RWPE1 (cell line): Measurements from ENCODE around the gene HDLBP.

Experiments used
- CTCF ChIA-PET: fragments of 350-600 bp; sonication (Branson Sonifier 250); formaldehyde crosslinking; extraction: SDS; loops from one replicate; lab custom pipeline; 2021; lab: Yijun Ruan, JAX
- POLR2A ChIA-PET: fragments of 400-600 bp; formaldehyde crosslinking; extraction: SDS; loops from one replicate; lab custom pipeline; 2020; ENCODE audit warnings: antibody characterized with exemption; ENCODE audit not compliant: low non-redundant PET; lab: Yijun Ruan, JAX
- DNase-seq: peaks from one replicate; pipeline ENCODE4 v3.0.0; 2012; ENCODE audit warnings: low spot score
- H3K27ac ChIP-seq: fragments of 450-650 bp; 2 replicates; pipeline ENCODE4 v1.5.1; 2017
- CTCF ChIP-seq: fragments of 450-650 bp; conservative IDR thresholded peaks from 2 replicates; pipeline ENCODE4 v1.5.1; 2017; ENCODE audit warnings: low read depth, mild to moderate bottlenecking

The HDLBP gene

GRCh38 chr2:241189093-241189855 is 126.2 kb downstream of the HDLBP start:
- CTCF ChIA-PET = interaction anchor here (0.6 to 0.7 kb wide), 3 partner anchors 35 to 346 kb away, joined by 3 to 5 read pairs (median 4); no protein-coding TSS in a partner anchor
- no peak for DNase-seq

GRCh38 chr2:241188361-241189092 is 126.9 kb downstream of the HDLBP start, which contains the start of gene ANO7:
ANO7 (plus strand) TSS chr2:241188677; CDS start chr2:241190064, 1,387 bp downstream.
- no peak within 1 kb of the TSS for H3K27ac ChIP-seq
- DNase-seq = no peak
- CTCF ChIA-PET = interaction anchor here (0.7 kb wide), 2 partner anchors 34 to 744 kb away, joined by 3 to 4 read pairs; no protein-coding TSS in a partner anchor
- TF ChIP-seq CTCF = no peak
- POLR2A ChIA-PET = no interaction called here

More at GRCh38 chr2:241189093-241189855, 126.2 kb downstream of the HDLBP start:
- no peak overlapping the region for H3K27ac ChIP-seq
- POLR2A ChIA-PET = interaction anchor here (0.5 kb wide), 1 partner anchor 91 kb away, joined by 3 read pairs; no protein-coding TSS in a partner anchor
- no peak for TF ChIP-seq CTCF

GRCh38 chr2:241187918-241188234 is 127.6 kb downstream of the HDLBP start:
- TF ChIP-seq CTCF = no peak
- H3K27ac ChIP-seq = no peak overlapping the region
- ChIA-PET CTCF (interaction anchor here (0.6 kb wide), 1 partner anchor 1921 kb away, joined by 3 read pairs; no protein-coding TSS in a partner anchor), POLR2A (no interaction called here)
- DNase-seq = no peak

- H3K27ac ChIP-seq = no peak overlapping the region
- ChIA-PET CTCF (interaction anchor here (0.6 kb wide), 1 partner anchor 1920 kb away, joined by 3 read pairs; no protein-coding TSS in a partner anchor), POLR2A (no interaction called here)
- no peak for TF ChIP-seq CTCF
- no peak for DNase-seq
These were observed 128.2 kb downstream of the HDLBP start for GRCh38 chr2:241187101-241187917.

GRCh38 chr2:241185961-241186360 is 129.5 kb downstream of the HDLBP start:
- ChIA-PET CTCF (no interaction called here), POLR2A (no interaction called here)
- H3K27ac ChIP-seq = no peak overlapping the region
- TF ChIP-seq CTCF = no peak
- no peak for DNase-seq

GRCh38 chr2:241184901-241185300 is 130.6 kb downstream of the HDLBP start:
- ChIA-PET CTCF (no interaction called here), POLR2A (no interaction called here)
- TF ChIP-seq CTCF = no peak
- no peak overlapping the region for H3K27ac ChIP-seq
- no peak for DNase-seq
